ENCODE measurements around the gene FRG2B. TPM values are rescaled to one million over a fixed set of nuclear protein-coding genes. Genes with fewer than 3 reads are reported as not detected.
"Not testable (repeated sequence)": the region's sequence is repeated elsewhere in the genome, so short reads cannot be mapped to it uniquely, and the experiment has no call there.

FRG2B gene
- polyA plus RNA-seq, 1 donor from 2014 or later = not detected

- H3K4me1 Mint-ChIP-seq = peaks cover 0 to 1% (median 0%) of the 10 kb centered on the region in 3 donors
- H3K36me3 Mint-ChIP-seq = no peaks in the 10 kb centered on the region
- H3K9me3 Mint-ChIP-seq = peaks cover 0 to 2% (median 0%) of the 10 kb centered on the region in 3 donors
- H3K4me3 Mint-ChIP-seq = no peak overlapping the region
- peaks cover 15% of the 10 kb centered on the region for H3K27me3 Mint-ChIP-seq
- no peak overlapping the region for H3K27ac Mint-ChIP-seq
Observed at GRCh38 chr10:133614830-133615580, 11.6 kb downstream of the FRG2B start.

GRCh38 chr10:133613699-133614098 lies 12.9 kb downstream of the FRG2B start:
- Mint-ChIP-seq H3K27me3 (peaks cover 11% of the 10 kb centered on the region), H3K4me3 (no peak overlapping the region), H3K4me1 (peaks cover 0 to 4% (median 1%) of the 10 kb centered on the region in 3 donors), H3K9me3 (peaks cover 0 to 2% (median 0%) of the 10 kb centered on the region in 3 donors), H3K27ac (no peak overlapping the region), H3K36me3 (no peaks in the 10 kb centered on the region)

GRCh38 chr10:133611079-133611478 lies 15.5 kb downstream of the FRG2B start:
- Mint-ChIP-seq H3K4me1 (peaks cover 0 to 4% (median 2%) of the 10 kb centered on the region in 3 donors), H3K36me3 (no peaks in the 10 kb centered on the region), H3K9me3 (peaks cover 0 to 4% (median 3%) of the 10 kb centered on the region in 3 donors), H3K27ac (no peak overlapping the region), H3K4me3 (no peak overlapping the region), H3K27me3 (peaks cover 11% of the 10 kb centered on the region)

GRCh38 chr10:133608855-133609254 lies 17.7 kb downstream of the FRG2B start:
- H3K4me3 Mint-ChIP-seq = no peak overlapping the region
- peaks cover 0 to 4% (median 2%) of the 10 kb centered on the region in 3 donors for H3K4me1 Mint-ChIP-seq
- H3K27ac Mint-ChIP-seq = no peak overlapping the region
- H3K36me3 Mint-ChIP-seq = no peaks in the 10 kb centered on the region
- peaks cover 21% of the 10 kb centered on the region for H3K27me3 Mint-ChIP-seq
- peaks cover 0 to 4% (median 3%) of the 10 kb centered on the region in 3 donors for H3K9me3 Mint-ChIP-seq

- not testable (repeated sequence) for H3K4me1 Mint-ChIP-seq, H3K4me3 Mint-ChIP-seq, H3K9me3 Mint-ChIP-seq, H3K36me3 Mint-ChIP-seq
- H3K27me3 Mint-ChIP-seq = peaks cover 25% of the 10 kb centered on the region
- H3K27ac Mint-ChIP-seq = peak overlapping the region in 1 of 3 donors; percentile 67
Observed at GRCh38 chr10:133603434-133603833, 23.2 kb downstream of the FRG2B start.

- Mint-ChIP-seq H3K27ac (no peak overlapping the region), H3K4me3 (no peak overlapping the region), H3K27me3 (peaks cover 23% of the 10 kb centered on the region), H3K9me3 (peaks cover 0 to 3% (median 0%) of the 10 kb centered on the region in 3 donors), H3K4me1 (peaks cover 0 to 4% (median 0%) of the 10 kb centered on the region in 3 donors), H3K36me3 (no peaks in the 10 kb centered on the region)
Observed at GRCh38 chr10:133600657-133601056, 25.9 kb downstream of the FRG2B start.

GRCh38 chr10:133599869-133600268 lies 26.7 kb downstream of the FRG2B start:
- not testable (repeated sequence) for H3K4me1 Mint-ChIP-seq, H3K27ac Mint-ChIP-seq, H3K9me3 Mint-ChIP-seq, H3K36me3 Mint-ChIP-seq
- Mint-ChIP-seq H3K27me3 (peaks cover 20% of the 10 kb centered on the region), H3K4me3 (peak overlapping the region in 1 of 4 donors; percentile 11)

- no peaks in the 10 kb centered on the region for H3K36me3 Mint-ChIP-seq
- H3K9me3 Mint-ChIP-seq = peaks cover 0 to 1% (median 0%) of the 10 kb centered on the region in 3 donors
- no peak overlapping the region for H3K27ac Mint-ChIP-seq
- no peak overlapping the region for H3K4me3 Mint-ChIP-seq
- H3K27me3 Mint-ChIP-seq = peaks cover 12% of the 10 kb centered on the region
- H3K4me1 Mint-ChIP-seq = no peaks in the 10 kb centered on the region
Observed at GRCh38 chr10:133592716-133593115, 33.9 kb downstream of the FRG2B start.

GRCh38 chr10:133590970-133591359 lies 35.6 kb downstream of the FRG2B start:
- Mint-ChIP-seq H3K36me3 (no peaks in the 10 kb centered on the region), H3K27me3 (peaks cover 10% of the 10 kb centered on the region), H3K4me3 (no peak overlapping the region), H3K9me3 (no peaks in the 10 kb centered on the region), H3K27ac (no peak overlapping the region), H3K4me1 (no peaks in the 10 kb centered on the region)

GRCh38 chr10:133590226-133590969 lies 36.2 kb downstream of the FRG2B start:
- Mint-ChIP-seq H3K4me1 (no peaks in the 10 kb centered on the region), H3K36me3 (no peaks in the 10 kb centered on the region), H3K27me3 (peaks cover 10% of the 10 kb centered on the region)

GRCh38 chr10:133577037-133577436 lies 49.6 kb downstream of the FRG2B start:
- H3K36me3 Mint-ChIP-seq, H3K4me3 Mint-ChIP-seq, H3K4me1 Mint-ChIP-seq, H3K27me3 Mint-ChIP-seq, H3K27ac Mint-ChIP-seq: not testable (repeated sequence)
- peaks cover 7 to 12% (median 7%) of the 10 kb centered on the region in 3 donors for H3K9me3 Mint-ChIP-seq

More at GRCh38 chr10:133590226-133590969, 36.2 kb downstream of the FRG2B start:
- Mint-ChIP-seq H3K9me3 (no peaks in the 10 kb centered on the region), H3K4me3 (no peak overlapping the region), H3K27ac (no peak overlapping the region)

Other genes with a start within 250 kb of the FRG2B start
- 55.4 TPM for gene PAOX, start 247.5 kb downstream of the FRG2B start, polyA plus RNA-seq
- 51.8 TPM for gene MTG1, start 232.6 kb downstream of the FRG2B start, polyA plus RNA-seq
- 0.40 TPM for gene SPRN, start 202.2 kb downstream of the FRG2B start, polyA plus RNA-seq
- not detected for gene SCART1, start 172.8 kb downstream of the FRG2B start, polyA plus RNA-seq
- gene CYP2E1, start 99.4 kb downstream of the FRG2B start, polyA plus RNA-seq = not detected
- not detected for gene SYCE1, start 61.2 kb downstream of the FRG2B start, polyA plus RNA-seq